GM10847 (cell line): Measurements from ENCODE around the gene SEZ6L2.

Experiments used
- POLR2A ChIP-seq: IDR thresholded peaks from 2 replicates; pipeline ENCODE4 v1.6.1; 2011; ENCODE audit not compliant: insufficient read length; ENCODE audit errors: extremely low read depth

SEZ6L2 gene

GRCh38 chr16:29848420-29849297, 50.7 kb downstream of the SEZ6L2 start:
- TF ChIP-seq POLR2A: no peak

GRCh38 chr16:29845656-29846055, 53.7 kb downstream of the SEZ6L2 start:
- TF ChIP-seq POLR2A: no peak

- no peak for TF ChIP-seq POLR2A
These were observed 54.6 kb downstream of the SEZ6L2 start for GRCh38 chr16:29844575-29845331.

- TF ChIP-seq POLR2A: no peak
These were observed 55.4 kb downstream of the SEZ6L2 start for GRCh38 chr16:29843931-29844330.

GRCh38 chr16:29842732-29843346, 56.5 kb downstream of the SEZ6L2 start:
- no peak for TF ChIP-seq POLR2A

GRCh38 chr16:29841631-29842030, 57.7 kb downstream of the SEZ6L2 start:
- no peak for TF ChIP-seq POLR2A

GRCh38 chr16:29840240-29840639, 59.1 kb downstream of the SEZ6L2 start:
- TF ChIP-seq POLR2A: no peak

GRCh38 chr16:29839822-29840221, 59.5 kb downstream of the SEZ6L2 start:
- no peak for TF ChIP-seq POLR2A

GRCh38 chr16:29837841-29838240, 61.5 kb downstream of the SEZ6L2 start:
- no peak for TF ChIP-seq POLR2A

- TF ChIP-seq POLR2A: no peak
These were observed 62.7 kb downstream of the SEZ6L2 start for GRCh38 chr16:29836623-29837022.

GRCh38 chr16:29835926-29836325, 63.4 kb downstream of the SEZ6L2 start:
- TF ChIP-seq POLR2A: no peak

- no peak for TF ChIP-seq POLR2A
These were observed 65.3 kb downstream of the SEZ6L2 start for GRCh38 chr16:29834079-29834478.

GRCh38 chr16:29831490-29831889, 67.9 kb downstream of the SEZ6L2 start:
- no peak for TF ChIP-seq POLR2A

- TF ChIP-seq POLR2A: no peak
These were observed 68.6 kb downstream of the SEZ6L2 start for GRCh38 chr16:29830774-29831173.

GRCh38 chr16:29826342-29826695, 73.0 kb downstream of the SEZ6L2 start:
- no peak for TF ChIP-seq POLR2A
